Esophagus squamous epithelium (tissue), 5 donors: ENCODE data around the gene SET. TPM values are rescaled to one million over a fixed set of nuclear protein-coding genes. Genes with fewer than 3 reads are reported as not detected.
"Not testable (repeated sequence)": the region's sequence is repeated elsewhere in the genome, so short reads cannot be mapped to it uniquely, and the experiment has no call there.

Source experiments
- DNase-seq: peaks from one replicate; lab custom pipeline; 2025; lab: John Stamatoyannopoulos, UW
- H3K27ac ChIP-seq, 4 donors: fragments of 200-600 bp; sonication (generic); one replicate each; pipeline ENCODE4 v1.5.1; 2016 to 2019; ENCODE audit warnings: mild to moderate bottlenecking in 1 of 4
- H3K27me3 ChIP-seq, 4 donors: fragments of 200-600 bp; sonication (generic); 1 replicate in 3 of 4; 2 replicates in 1 of 4; pipeline versions ENCODE4 v1.5.1 to v1.6.0; 2017 to 2021; ENCODE audit warnings: antibody characterized with exemption in 1 of 4
- H3K36me3 ChIP-seq, 3 donors: fragments of 200-600 bp; sonication (generic); one replicate each; pipeline ENCODE4 v1.5.1; 2016 to 2019
- H3K4me1 ChIP-seq, 3 donors: fragments of 200-600 bp; sonication (generic); one replicate each; pipeline ENCODE4 v1.5.1; 2017 to 2019
- H3K4me3 ChIP-seq, 4 donors: fragments of 200-600 bp; sonication (generic); 1 replicate in 3 of 4; 2 replicates in 1 of 4; pipeline ENCODE4 v1.5.1; 2016 to 2019; ENCODE audit warnings: mild to moderate bottlenecking in 2 of 4, moderate library complexity in 1 of 4
- H3K9me3 ChIP-seq, 3 donors: fragments of 200-600 bp; sonication (generic); one replicate each; pipeline ENCODE4 v1.5.1; 2016 to 2019
- POLR2A ChIP-seq, 4 donors: fragments of 450-650 bp; IDR thresholded peaks; one replicate each; pipeline ENCODE4 v1.6.1; 2017; ENCODE audit warnings: antibody characterized with exemption in 4 of 4, mild to moderate bottlenecking in 4 of 4, moderate library complexity in 3 of 4
- WGBS, 2 donors: methylation state at CpG; one replicate each; pipeline ENCODE4 v1.1.5; 2018; 5-methylcytosine and 5-hydroxymethylcytosine counted together
- intact Hi-C: fragments of 100-400 bp; cut with DNase I; formaldehyde crosslinking; loops from one replicate; pipeline ENCODE4 v1.15.0; 2022
- total RNA-seq, 4 donors: library from RNA; depleted of rRNA; stranded (reverse); fragments of >200 nt; gene quantifications; one replicate each; pipeline ENCODE4 v1.1.0, GENCODE V29; 2016
- TF ChIP-seq, protein P1 (sequence below), 6 experiments: fragments of 450-650 bp in 4 of 6; fragments of 200-600 bp in 2 of 6; sonication (generic) in 2 of 6; IDR thresholded peaks; one replicate each; pipeline ENCODE4 v1.5.1; 2016 to 2019; ENCODE audit warnings: antibody characterized with exemption in 6 of 6, mild to moderate bottlenecking in 4 of 6, moderate library complexity in 4 of 6
- donor health status: DM: yes; HTN: yes; CAD: no.

SET gene
- total RNA-seq, 4 donors from 2014 or later: 83.5 to 253 (median 215) TPM

DNA sequence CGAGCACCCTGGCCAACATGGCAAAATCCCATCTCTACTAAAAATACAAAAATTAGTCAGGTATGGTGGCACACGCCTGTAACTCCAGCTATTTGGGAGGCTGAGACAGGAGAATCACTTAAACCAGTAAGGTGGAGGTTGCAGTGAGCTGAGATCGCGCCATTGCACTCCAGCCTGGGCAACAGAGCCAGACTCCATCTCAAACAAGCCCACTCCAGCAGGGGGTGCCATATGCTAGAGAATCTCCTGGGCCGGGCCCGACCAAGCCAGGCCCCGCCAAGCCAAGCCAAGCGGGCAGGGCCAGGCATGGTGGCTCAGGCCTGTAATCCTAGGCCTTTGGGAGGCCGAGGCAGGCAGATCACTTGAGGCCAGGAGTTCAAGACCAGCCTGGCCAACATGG, 40.8 kb upstream of the SET start:
- H3K9me3 ChIP-seq, H3K4me3 ChIP-seq, H3K36me3 ChIP-seq, H3K27me3 ChIP-seq, H3K27ac ChIP-seq, DNase-seq, intact Hi-C loops: not testable (repeated sequence)
- 88 to 97% methylated on average over 5 to 6 of the region's 9 CpGs for WGBS, 2 donors
- H3K4me1 ChIP-seq: peaks cover 0 to 12% (median 0%) of the 10 kb centered on the region in 3 donors
- TF ChIP-seq, protein P1, sequence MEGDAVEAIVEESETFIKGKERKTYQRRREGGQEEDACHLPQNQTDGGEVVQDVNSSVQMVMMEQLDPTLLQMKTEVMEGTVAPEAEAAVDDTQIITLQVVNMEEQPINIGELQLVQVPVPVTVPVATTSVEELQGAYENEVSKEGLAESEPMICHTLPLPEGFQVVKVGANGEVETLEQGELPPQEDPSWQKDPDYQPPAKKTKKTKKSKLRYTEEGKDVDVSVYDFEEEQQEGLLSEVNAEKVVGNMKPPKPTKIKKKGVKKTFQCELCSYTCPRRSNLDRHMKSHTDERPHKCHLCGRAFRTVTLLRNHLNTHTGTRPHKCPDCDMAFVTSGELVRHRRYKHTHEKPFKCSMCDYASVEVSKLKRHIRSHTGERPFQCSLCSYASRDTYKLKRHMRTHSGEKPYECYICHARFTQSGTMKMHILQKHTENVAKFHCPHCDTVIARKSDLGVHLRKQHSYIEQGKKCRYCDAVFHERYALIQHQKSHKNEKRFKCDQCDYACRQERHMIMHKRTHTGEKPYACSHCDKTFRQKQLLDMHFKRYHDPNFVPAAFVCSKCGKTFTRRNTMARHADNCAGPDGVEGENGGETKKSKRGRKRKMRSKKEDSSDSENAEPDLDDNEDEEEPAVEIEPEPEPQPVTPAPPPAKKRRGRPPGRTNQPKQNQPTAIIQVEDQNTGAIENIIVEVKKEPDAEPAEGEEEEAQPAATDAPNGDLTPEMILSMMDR (IDR thresholded peaks at IDR 0.05): peak in 4 of 6 experiments; percentile 8 to 46 (median 32)

- no peak for TF ChIP-seq POLR2A (IDR thresholded peaks at IDR 0.05)
- TF ChIP-seq, protein P1 (IDR thresholded peaks at IDR 0.05): no peak
- Histone ChIP-seq H3K27ac (no peak overlapping the region), H3K36me3 (peaks cover 0 to 4% (median 0%) of the 10 kb centered on the region in 3 donors), H3K4me3 (no peak overlapping the region), H3K4me1 (peaks cover 0 to 9% (median 3%) of the 10 kb centered on the region in 3 donors), H3K27me3 (no peaks in the 10 kb centered on the region), H3K9me3 (no peaks in the 10 kb centered on the region)
- WGBS, 2 donors: 84 to 90% methylated on average over 5 of the region's 5 CpGs
- DNase-seq: no peak
- intact Hi-C loops: no loop called here
Observed at GRCh38 chr9:128651798-128652197, 37.2 kb upstream of the SET start.

DNA sequence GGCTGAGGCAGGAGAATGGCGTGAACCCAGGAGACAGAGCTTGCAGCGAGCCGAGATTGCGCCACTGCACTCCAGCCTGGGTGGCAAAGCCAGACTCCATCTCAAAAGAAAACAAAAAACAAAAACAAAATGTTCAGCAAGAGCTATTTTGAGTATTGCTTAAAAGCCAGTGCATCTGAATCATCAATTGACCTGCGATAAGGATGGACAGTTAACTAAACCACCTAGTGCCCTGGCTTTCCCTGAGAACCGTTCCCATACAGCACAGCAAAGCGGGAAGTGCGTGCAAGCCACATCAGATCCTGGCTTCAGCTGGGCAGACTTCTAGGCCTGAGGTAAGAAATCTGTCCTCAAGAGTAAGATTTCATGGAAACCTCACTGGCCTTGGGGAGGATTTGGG, 35.1 kb upstream of the SET start:
- H3K27ac ChIP-seq: no peak overlapping the region
- H3K4me1 ChIP-seq: peaks cover 0 to 16% (median 3%) of the 10 kb centered on the region in 3 donors
- intact Hi-C loops: no loop called here
- H3K9me3 ChIP-seq: no peaks in the 10 kb centered on the region
- H3K4me3 ChIP-seq: no peak overlapping the region
- H3K27me3 ChIP-seq: no peaks in the 10 kb centered on the region
- DNase-seq: no peak
- H3K36me3 ChIP-seq: no peaks in the 10 kb centered on the region
- TF ChIP-seq POLR2A (IDR thresholded peaks at IDR 0.05): no peak
- TF ChIP-seq, protein P1 (IDR thresholded peaks at IDR 0.05): no peak
- WGBS, 2 donors: 90 to 91% methylated on average over 5 to 8 of the region's 8 CpGs

DNA sequence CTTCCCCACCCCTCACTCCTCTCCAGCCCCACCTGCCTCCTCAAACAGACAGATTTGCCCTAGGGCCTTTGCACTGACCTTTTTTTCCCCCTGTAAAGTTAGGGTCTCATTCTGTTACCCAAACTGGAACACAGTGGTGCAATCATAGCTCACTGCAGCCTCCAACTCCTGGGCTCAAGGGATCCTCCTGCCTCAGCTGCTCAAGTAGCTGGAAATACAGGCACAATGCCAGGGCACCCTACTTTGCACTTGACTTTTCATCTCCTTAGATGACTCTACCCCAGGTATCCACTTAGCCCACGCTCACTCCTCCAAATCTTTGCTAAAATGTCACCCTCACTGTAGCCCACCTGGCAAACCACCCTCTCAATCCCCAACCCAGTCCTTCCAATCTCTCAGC, 34.5 kb upstream of the SET start:
- no peaks in the 10 kb centered on the region for H3K9me3 ChIP-seq
- H3K4me1 ChIP-seq: peaks cover 0 to 16% (median 3%) of the 10 kb centered on the region in 3 donors
- TF ChIP-seq, protein P1 (IDR thresholded peaks at IDR 0.05): no peak
- TF ChIP-seq POLR2A (IDR thresholded peaks at IDR 0.05): no peak
- WGBS, 2 donors: 100% methylated on average over 1 of the region's 1 CpG
- DNase-seq: no peak
- H3K27me3 ChIP-seq: no peaks in the 10 kb centered on the region
- intact Hi-C loops: no loop called here
- no peak overlapping the region for H3K4me3 ChIP-seq
- H3K36me3 ChIP-seq: no peaks in the 10 kb centered on the region
- H3K27ac ChIP-seq: no peak overlapping the region

DNA sequence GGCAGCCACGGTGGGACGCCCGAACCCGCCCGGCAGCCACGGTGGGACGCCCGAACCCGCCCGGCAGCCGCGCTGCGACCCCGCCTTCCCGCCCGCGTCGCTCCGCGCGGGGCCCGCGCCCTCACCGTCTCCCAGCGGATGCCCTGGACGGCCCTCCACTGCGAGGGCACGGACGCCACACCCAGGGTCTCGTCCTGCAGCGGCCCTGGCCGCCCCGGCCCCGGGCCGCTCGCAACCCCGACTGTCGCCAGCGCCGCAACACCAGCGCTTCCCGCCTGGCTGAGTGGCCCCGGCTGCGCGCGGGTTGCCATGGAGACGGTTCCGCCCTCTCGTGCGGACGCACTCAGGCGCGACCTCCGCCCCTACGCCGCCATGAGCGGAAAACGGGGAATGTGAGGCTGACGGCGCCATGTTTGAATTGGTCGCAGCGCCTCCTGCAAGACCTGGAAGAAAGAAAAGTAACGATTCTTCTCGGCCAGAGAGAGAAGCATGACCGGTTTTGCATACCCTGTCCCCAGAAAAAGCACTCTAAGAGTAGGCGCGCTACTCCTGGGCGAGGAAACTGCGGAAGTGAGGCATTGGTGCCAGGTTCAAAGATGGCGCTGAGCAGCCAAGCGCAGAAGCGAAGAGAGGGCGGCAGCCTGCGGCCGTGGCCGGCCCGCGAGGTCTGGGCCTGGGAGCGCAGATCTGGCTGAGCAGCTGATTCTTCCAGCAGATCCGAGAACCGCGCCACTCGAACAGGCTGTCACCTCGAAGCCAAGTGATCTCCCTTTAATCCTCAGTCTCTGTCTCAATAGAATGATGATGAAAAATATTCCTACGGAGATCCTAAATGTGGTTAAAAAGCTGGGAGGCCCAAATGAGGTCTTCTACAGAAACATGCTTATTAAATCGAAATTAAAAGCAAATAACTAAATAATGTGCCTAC, 32.3 kb upstream of the SET start, which contains the start of gene DYNC2I2:
TSS of gene DYNC2I2 (minus strand) at position 432 of the 928 bp plus-strand sequence. CDS start at position 311, 121 bp downstream.
- TF ChIP-seq, protein P1 (IDR thresholded peaks at IDR 0.05): peak in 1 of 6 experiments; percentile 5
- TF ChIP-seq POLR2A (IDR thresholded peaks at IDR 0.05): peak in 2 of 4 donors; percentile 27 to 49
- Histone ChIP-seq H3K27me3 (no peaks in the 10 kb centered on the region), H3K27ac (peak within 1 kb of the TSS; percentile 96 to 99 (median 98)), H3K4me1 (peaks cover 0 to 16% (median 3%) of the 10 kb centered on the region in 3 donors), H3K4me3 (peak within 1 kb of the TSS; percentile 65 to 95 (median 74)), H3K36me3 (no peaks in the 10 kb centered on the region), H3K9me3 (no peaks in the 10 kb centered on the region)
- peak; percentile 38 for DNase-seq
- intact Hi-C loops: no loop called here
- 1 to 3% methylated on average over 6 to 30 of the region's 86 CpGs for WGBS, 2 donors
